Peyer's patch (tissue), 4 donors: ENCODE data around the gene GALNT2.

Experiments
- POLR2A ChIP-seq, 2 donors: fragments of 450-650 bp; IDR thresholded peaks; one replicate each; pipeline ENCODE4 v1.5.1; 2017; ENCODE audit warnings: antibody characterized with exemption in 2 of 2, mild to moderate bottlenecking in 2 of 2, moderate library complexity in 2 of 2
- TF ChIP-seq, protein P1 (sequence below), 6 experiments: fragments of 450-650 bp in 4 of 6; fragments of 200-600 bp in 2 of 6; sonication (generic) in 1 of 6; IDR thresholded peaks; one replicate each; pipeline ENCODE4 v1.5.1; 2017 to 2019; ENCODE audit warnings: antibody characterized with exemption in 6 of 6, mild to moderate bottlenecking in 3 of 6, moderate library complexity in 1 of 6

DNA sequence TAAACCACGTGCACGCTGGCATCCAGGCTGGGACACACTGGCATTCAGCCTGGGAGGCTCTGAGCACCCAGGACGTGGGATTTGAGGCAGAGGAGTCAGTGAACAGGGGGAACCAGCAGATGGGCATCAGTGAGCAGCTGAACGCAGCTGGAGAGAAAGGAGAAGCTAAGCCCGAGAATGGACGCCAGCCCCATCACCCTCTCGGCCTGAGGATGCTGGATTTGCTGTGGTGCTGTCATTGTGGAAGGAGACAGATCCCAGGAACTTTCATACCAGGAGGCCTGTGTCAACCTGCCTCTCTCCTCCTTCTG is 226.3 kb downstream of the GALNT2 start:
- TF ChIP-seq, protein P1, sequence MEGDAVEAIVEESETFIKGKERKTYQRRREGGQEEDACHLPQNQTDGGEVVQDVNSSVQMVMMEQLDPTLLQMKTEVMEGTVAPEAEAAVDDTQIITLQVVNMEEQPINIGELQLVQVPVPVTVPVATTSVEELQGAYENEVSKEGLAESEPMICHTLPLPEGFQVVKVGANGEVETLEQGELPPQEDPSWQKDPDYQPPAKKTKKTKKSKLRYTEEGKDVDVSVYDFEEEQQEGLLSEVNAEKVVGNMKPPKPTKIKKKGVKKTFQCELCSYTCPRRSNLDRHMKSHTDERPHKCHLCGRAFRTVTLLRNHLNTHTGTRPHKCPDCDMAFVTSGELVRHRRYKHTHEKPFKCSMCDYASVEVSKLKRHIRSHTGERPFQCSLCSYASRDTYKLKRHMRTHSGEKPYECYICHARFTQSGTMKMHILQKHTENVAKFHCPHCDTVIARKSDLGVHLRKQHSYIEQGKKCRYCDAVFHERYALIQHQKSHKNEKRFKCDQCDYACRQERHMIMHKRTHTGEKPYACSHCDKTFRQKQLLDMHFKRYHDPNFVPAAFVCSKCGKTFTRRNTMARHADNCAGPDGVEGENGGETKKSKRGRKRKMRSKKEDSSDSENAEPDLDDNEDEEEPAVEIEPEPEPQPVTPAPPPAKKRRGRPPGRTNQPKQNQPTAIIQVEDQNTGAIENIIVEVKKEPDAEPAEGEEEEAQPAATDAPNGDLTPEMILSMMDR (IDR thresholded peaks at IDR 0.05) = no peak
- TF ChIP-seq POLR2A (IDR thresholded peaks at IDR 0.05) = no peak
